ENCODE data around the gene C7. TPM values are rescaled to one million over a fixed set of nuclear protein-coding genes. Genes with fewer than 3 reads are reported as not detected.
A peak's percentile ranks its signal among the peaks of the same experiment; 100 is the strongest.

C7 gene
- total and polyA plus RNA-seq, 2 of the 13 experiments (the other 11 are each of a cell fraction or from before 2014, with no cell fraction given), result 1.7 to 3.5 TPM

- TF ChIP-seq KIAA2018 (CRISPR knock-in tag; IDR thresholded peaks at IDR 0.05; ENCODE audit: borderline replicate concordance) (no peak), ZNF607 (CRISPR knock-in tag; IDR thresholded peaks at IDR 0.05; ENCODE audit: borderline replicate concordance) (no peak), KLF9 (CRISPR knock-in tag; IDR thresholded peaks at IDR 0.05; ENCODE audit: low read depth) (no peak), CREB3 (CRISPR knock-in tag; IDR thresholded peaks at IDR 0.05) (no peak), ZNF724P (CRISPR knock-in tag; IDR thresholded peaks at IDR 0.05; ENCODE audit: borderline replicate concordance) (no peak), MIXL1 (CRISPR knock-in tag; IDR thresholded peaks at IDR 0.05) (peak; percentile 79), ZNF33B (CRISPR knock-in tag; IDR thresholded peaks at IDR 0.05) (no peak), SNAPC2 (CRISPR knock-in tag; IDR thresholded peaks at IDR 0.05) (no peak), ZNF362 (CRISPR knock-in tag; IDR thresholded peaks at IDR 0.05; ENCODE audit: borderline replicate concordance) (peak; percentile 97), ZNF589 (CRISPR knock-in tag; conservative IDR thresholded peaks at IDR 0.05) (no peak), SRSF4 (IDR thresholded peaks at IDR 0.05; ENCODE audit: low read depth, low read length, poor library complexity, severe bottlenecking) (no peak), ZMAT5 (CRISPR knock-in tag; IDR thresholded peaks at IDR 0.05; ENCODE audit: borderline replicate concordance, low read depth) (no peak), NFYC (CRISPR knock-in tag; IDR thresholded peaks at IDR 0.05) (0 out of 2 replicates have a peak, but pooled peaks have one; percentile 18), SALL2 (CRISPR knock-in tag; IDR thresholded peaks at IDR 0.05) (no peak), KDM5B (CRISPR knock-in tag; IDR thresholded peaks at IDR 0.05; ENCODE audit: borderline replicate concordance) (no peak), ZMAT3 (CRISPR knock-in tag; conservative IDR thresholded peaks at IDR 0.05) (0 out of 2 replicates have a peak, but pooled peaks have one; percentile 47), ZBTB8A (CRISPR knock-in tag; IDR thresholded peaks at IDR 0.05; ENCODE audit: borderline replicate concordance, low read depth) (no peak), ZNF225 (CRISPR knock-in tag; IDR thresholded peaks at IDR 0.05) (no peak), SAFB2 (CRISPR knock-in tag; IDR thresholded peaks at IDR 0.05; ENCODE audit: borderline replicate concordance, low read depth) (no peak)
These were observed 82.1 kb downstream of the C7 start (continued) for GRCh38 chr5:40991168-40991980.
